ENCODE data around the gene PUM2.

GRCh38 chr2:20377741-20378140 lies 27.1 kb upstream of the PUM2 start:
- no peak for TF ChIP-seq CTCF (IDR thresholded peaks at IDR 0.05)
- TF ChIP-seq POLR2A (IDR thresholded peaks at IDR 0.05) = no peak

All from tibial nerve (tissue), 3 donors.